Measurements from ENCODE around the gene SEC14L2. TPM values are rescaled to one million over a fixed set of nuclear protein-coding genes. Genes with fewer than 3 reads are reported as not detected.

SEC14L2 gene
- total and polyA plus RNA-seq, 2 of the 8 experiments (the other 6 are each of a cell fraction or from before 2014, with no cell fraction given) = 2.8 to 3.2 TPM

GRCh38 chr22:30370641-30371230, 26.1 kb upstream of the SEC14L2 start:
- Histone ChIP-seq H3K9ac (replicated peaks in 1 of 4; ENCODE audit: extremely low read depth in 1 of 4, low read depth in 3 of 4, low read length in 3 of 4) (0 out of 7 replicates have a peak overlapping the region, but pooled peaks of 1 of the 4 experiments have one; percentile 22), H3K79me2 (ENCODE audit: control insufficient read depth in 1 of 2, insufficient read depth in 2 of 2, low read length in 2 of 2) (no peaks in the 10 kb centered on the region), H4K8ac (ENCODE audit: extremely low read depth, insufficient read depth, low read length) (peak overlapping the region; percentile 31), H4K20me1 (replicated peaks in 1 of 2; ENCODE audit: control insufficient read depth in 1 of 2, insufficient read depth in 2 of 2, low read length in 2 of 2) (peaks cover 3 to 7% of the 10 kb centered on the region in 2 experiments), H2AK5ac (ENCODE audit: low read depth, low read length) (no peak overlapping the region), H3K9me3 (ENCODE audit: insufficient read depth in 2 of 2, low read depth in 1 of 2, low read length in 1 of 2) (no peaks in the 10 kb centered on the region), H3K56ac (replicated peaks; ENCODE audit: insufficient read length, low read depth, low read length) (no peak overlapping the region), H3K23me2 (ENCODE audit: low read depth, low read length) (no peaks in the 10 kb centered on the region), H3K23ac (ENCODE audit: insufficient read length) (no peak overlapping the region), H4K91ac (replicated peaks; ENCODE audit: insufficient read length, low read length) (no peak overlapping the region), H2BK120ac (replicated peaks; ENCODE audit: low read depth, low read length) (no peak overlapping the region), H3K27ac (ENCODE audit: low read depth, low read length) (no peak overlapping the region), H2AFZ (ENCODE audit: low read length) (no peak overlapping the region), H3K14ac (ENCODE audit: insufficient read length) (no peak overlapping the region), H3K18ac (ENCODE audit: extremely low read depth, low read length) (no peak overlapping the region), H2BK12ac (ENCODE audit: low read depth, low read length) (no peak overlapping the region), H2BK15ac (ENCODE audit: low read length) (peak overlapping the region; percentile 81; the same call in 1 of the 2 replicates), H3K27me3 (replicated peaks in 1 of 4; ENCODE audit: control insufficient read depth in 3 of 4, extremely low read depth in 1 of 4, insufficient read depth in 3 of 4, low read length in 3 of 4) (no peaks in the 10 kb centered on the region; a peak in 1 of 7 replicates), H2BK20ac (ENCODE audit: low read length) (no peak overlapping the region), H3K4me1 (replicated peaks in 1 of 4; ENCODE audit: control insufficient read depth in 3 of 4, insufficient read depth in 4 of 4, low read length in 3 of 4) (peaks cover 0 to 2% (median 0%) of the 10 kb centered on the region in 4 experiments; a peak in 1 of 7 replicates), H3K4me3 (ENCODE audit: extremely low read depth in 1 of 4, insufficient read depth in 2 of 4, low read depth in 3 of 4, low read length in 4 of 4) (no peak overlapping the region), H3K4ac (replicated peaks; ENCODE audit: insufficient read length, low read depth, low read length) (no peak overlapping the region), H3K79me1 (ENCODE audit: low read depth, low read length) (no peaks in the 10 kb centered on the region), H4K5ac (ENCODE audit: insufficient read length, low read depth, low read length) (no peak overlapping the region), H2BK5ac (ENCODE audit: low read depth, low read length) (no peak overlapping the region), H3K4me2 (ENCODE audit: insufficient read depth in 1 of 2, low read depth in 2 of 2, low read length in 2 of 2) (no peak overlapping the region), H3K36me3 (ENCODE audit: control insufficient read depth in 2 of 4, insufficient read depth in 4 of 4, low read length in 3 of 4) (peaks cover 0 to 5% (median 2%) of the 10 kb centered on the region in 4 experiments; a peak in 3 of 8 replicates)
- CTCF ChIA-PET (ENCODE audit: partially characterized antibody) = interaction anchor here (1.0 to 6.3 kb wide), 2 partner anchors 27 to 82 kb away, joined by 3 to 26 read pairs; partner anchors contain the start of gene CASTOR1
- FAIRE-seq (no peak), DNase-seq (ENCODE audit: low read depth in 1 of 2, low spot score in 2 of 2) (no peak)
- WGBS, 2 experiments (ENCODE audit: extremely low coverage in 1 of 2, insufficient coverage in 1 of 2, insufficient read length in 1 of 2, insufficient replicate concordance in 2 of 2, low coverage in 1 of 2, low lambda C conversion rate in 2 of 2, missing lambda C conversion rate in 1 of 2) = 84% methylated on average over 19 of the region's 19 CpGs; no CpG with 5 or more reads in 1 of the 2 experiments
- POLR2A ChIA-PET (ENCODE audit: partially characterized antibody) = interaction anchor here (0.9 to 11.8 kb wide), 3 partner anchors 11 to 20 kb away, joined by 3 to 129 read pairs (median 7); partner anchors contain the start of genes CCDC157 and SF3A1
- TF ChIP-seq KDM1A (IDR thresholded peaks at IDR 0.05; ENCODE audit: borderline replicate concordance, low read length) (no peak), BACH1 (IDR thresholded peaks at IDR 0.05; ENCODE audit: low read length) (no peak), SUZ12 (IDR thresholded peaks at IDR 0.05; ENCODE audit: low read length) (no peak), MAX (IDR thresholded peaks at IDR 0.05) (no peak), USF2 (IDR thresholded peaks at IDR 0.05; ENCODE audit: low read length) (no peak), EGR1 (IDR thresholded peaks at IDR 0.05; ENCODE audit: borderline replicate concordance, low read depth, low read length) (no peak), RXRA (IDR thresholded peaks at IDR 0.05; ENCODE audit: insufficient read depth, low read depth, low read length) (no peak), CBX5 (IDR thresholded peaks at IDR 0.05; ENCODE audit: low read depth, low read length) (no peak), TAF7 (optimal IDR thresholded peaks at IDR 0.05; ENCODE audit: borderline replicate concordance, low read depth, low read length) (no peak), SIN3A (conservative IDR thresholded peaks at IDR 0.05 in 1 of 2, IDR thresholded peaks at IDR 0.05 in 1 of 2; ENCODE audit: low read depth in 1 of 2, low read length in 2 of 2) (no peak)
